HEK293T (cell line): ENCODE measurements around the gene KIF19.

Source experiments
- CTCF ChIA-PET: fragments of 350-600 bp; formaldehyde crosslinking; extraction: SDS; loops from one replicate; lab custom pipeline; 2021; ENCODE audit warnings: antibody characterized with exemption, inconsistent platforms; lab: Yijun Ruan, JAX
- POLR2A ChIA-PET: fragments of 350-600 bp; formaldehyde crosslinking; extraction: SDS; loops from one replicate; lab custom pipeline; 2020; ENCODE audit warnings: antibody characterized with exemption, inconsistent platforms; lab: Yijun Ruan, JAX
- DNase-seq: peaks from one replicate; pipeline ENCODE4 v3.0.0; 2012; ENCODE audit warnings: mixed read lengths; ENCODE audit errors: extremely low spot score
- ARNT ChIP-seq: fragments of 450-650 bp; IDR thresholded peaks from 2 replicates; pipeline ENCODE4 v1.6.1; 2017; ENCODE audit warnings: mild to moderate bottlenecking
- BHLHE40 ChIP-seq: fragments of 450-650 bp; IDR thresholded peaks from 2 replicates; pipeline ENCODE4 v1.6.1; 2016; ENCODE audit warnings: mild to moderate bottlenecking, moderate library complexity, borderline replicate concordance
- CTBP1 ChIP-seq: fragments of 450-650 bp; IDR thresholded peaks from 2 replicates; pipeline ENCODE4 v1.6.1; 2016; ENCODE audit warnings: borderline replicate concordance
- ELF4 ChIP-seq: fragments of 450-650 bp; IDR thresholded peaks from 2 replicates; pipeline ENCODE4 v1.6.1; 2017; ENCODE audit warnings: antibody characterized with exemption
- FOXA1 ChIP-seq: fragments of 450-650 bp; IDR thresholded peaks from 2 replicates; pipeline ENCODE4 v1.6.1; 2016; ENCODE audit warnings: mild to moderate bottlenecking
- FOXK2 ChIP-seq: fragments of 450-650 bp; IDR thresholded peaks from 2 replicates; pipeline ENCODE4 v1.6.1; 2016; ENCODE audit warnings: mild to moderate bottlenecking
- FOXM1 ChIP-seq: fragments of 450-650 bp; IDR thresholded peaks from 2 replicates; pipeline ENCODE4 v1.6.1; 2017; ENCODE audit warnings: mild to moderate bottlenecking, borderline replicate concordance
- HDGF ChIP-seq: fragments of 450-650 bp; IDR thresholded peaks from 2 replicates; pipeline ENCODE4 v1.6.1; 2017; ENCODE audit warnings: antibody characterized with exemption, borderline replicate concordance
- L3MBTL2 ChIP-seq: fragments of 450-650 bp; conservative IDR thresholded peaks from 2 replicates; pipeline ENCODE4 v1.6.1; 2016; ENCODE audit warnings: mild to moderate bottlenecking
- LEF1 ChIP-seq: fragments of 450-650 bp; IDR thresholded peaks from 2 replicates; pipeline ENCODE4 v1.6.1; 2017; ENCODE audit warnings: mild to moderate bottlenecking, borderline replicate concordance
- NFRKB ChIP-seq: fragments of 450-650 bp; IDR thresholded peaks from 2 replicates; pipeline ENCODE4 v1.6.1; 2016; ENCODE audit warnings: mild to moderate bottlenecking, moderate library complexity
- SP1 ChIP-seq: fragments of 450-650 bp; IDR thresholded peaks from 2 replicates; pipeline ENCODE4 v1.6.1; 2017
- SUZ12 ChIP-seq: fragments of 450-650 bp; IDR thresholded peaks from 2 replicates; pipeline ENCODE4 v1.6.1; 2016; ENCODE audit warnings: mild to moderate bottlenecking
- TARDBP ChIP-seq: fragments of 450-650 bp; IDR thresholded peaks from 2 replicates; pipeline ENCODE4 v1.6.1; 2016
- ZNF384 ChIP-seq: fragments of 450-650 bp; IDR thresholded peaks from 2 replicates; pipeline ENCODE4 v1.6.1; 2016
- TF ChIP-seq, protein P1 (sequence below): fragments of 450-650 bp; IDR thresholded peaks from 2 replicates; pipeline ENCODE4 v1.6.1; 2016

The KIF19 gene

DNA sequence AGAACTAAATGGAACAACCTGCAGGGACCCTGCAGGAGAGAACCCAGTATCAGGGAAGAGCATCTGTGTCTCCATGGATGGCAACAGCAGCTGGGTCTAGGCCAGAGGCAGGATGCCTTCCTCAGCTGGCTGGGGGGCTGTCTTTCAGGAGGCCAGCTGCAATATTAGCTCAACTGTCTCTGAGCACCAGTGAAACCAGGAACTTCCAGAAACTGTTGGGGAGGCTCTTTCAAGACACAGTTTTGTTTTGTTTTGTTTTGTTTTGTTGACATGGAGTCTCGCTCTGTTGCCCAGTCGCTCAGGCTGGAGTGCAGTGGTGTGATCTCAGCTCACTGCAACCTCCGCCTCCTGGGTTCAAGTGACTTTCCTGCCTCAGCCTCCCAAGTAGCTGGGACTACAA is 48.8 kb downstream of the KIF19 start:
- TF ChIP-seq SP1 (no peak), TARDBP (no peak), NFRKB (no peak), ARNT (no peak), HDGF (no peak)
- no peak for DNase-seq
- ChIA-PET CTCF (no interaction called here), POLR2A (no interaction called here)

DNA sequence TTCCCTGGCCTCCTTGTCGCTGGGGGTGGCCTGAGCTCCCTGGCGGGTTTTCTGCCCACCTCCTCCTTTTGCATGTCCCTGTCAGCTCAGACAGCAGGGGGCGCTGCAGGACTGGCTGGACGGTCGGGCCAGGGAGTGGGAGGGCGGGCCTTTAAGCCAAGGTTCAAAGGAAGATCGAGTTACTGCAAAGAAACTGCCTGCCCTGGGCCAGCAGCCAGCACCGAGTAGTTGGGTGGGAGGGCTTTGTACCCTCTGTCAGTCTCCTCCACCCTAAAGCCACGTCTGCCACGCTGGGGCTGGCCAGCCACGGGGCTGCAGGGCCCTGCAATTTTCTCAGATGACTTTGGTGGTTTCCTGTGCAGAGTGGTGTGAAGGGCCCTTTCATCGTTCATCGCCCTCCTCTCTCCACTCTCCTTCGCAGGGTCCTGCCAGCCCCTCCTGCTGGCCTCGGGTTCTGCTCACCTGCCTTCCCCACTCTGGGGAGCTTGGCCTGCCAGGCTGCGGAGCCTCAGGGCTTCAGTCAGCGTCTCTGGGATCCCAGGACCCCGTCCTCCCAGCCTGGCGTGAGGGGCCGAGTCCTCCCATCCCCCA is 53.6 kb downstream of the KIF19 start:
- peak; percentile 94 for DNase-seq
- ChIA-PET POLR2A (interaction anchor here (0.8 to 1.1 kb wide), 4 partner anchors 9 to 76 kb away, joined by 3 to 6 read pairs (median 4); no protein-coding TSS in a partner anchor), CTCF (interaction anchor here (0.5 to 5.3 kb wide), 23 partner anchors 9 to 224 kb away, joined by 3 to 32 read pairs (median 4); partner anchors contain the start of gene GPR142)
- TF ChIP-seq BHLHE40 = no peak
- TF ChIP-seq, protein P1, sequence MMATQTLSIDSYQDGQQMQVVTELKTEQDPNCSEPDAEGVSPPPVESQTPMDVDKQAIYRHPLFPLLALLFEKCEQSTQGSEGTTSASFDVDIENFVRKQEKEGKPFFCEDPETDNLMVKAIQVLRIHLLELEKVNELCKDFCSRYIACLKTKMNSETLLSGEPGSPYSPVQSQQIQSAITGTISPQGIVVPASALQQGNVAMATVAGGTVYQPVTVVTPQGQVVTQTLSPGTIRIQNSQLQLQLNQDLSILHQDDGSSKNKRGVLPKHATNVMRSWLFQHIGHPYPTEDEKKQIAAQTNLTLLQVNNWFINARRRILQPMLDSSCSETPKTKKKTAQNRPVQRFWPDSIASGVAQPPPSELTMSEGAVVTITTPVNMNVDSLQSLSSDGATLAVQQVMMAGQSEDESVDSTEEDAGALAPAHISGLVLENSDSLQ = no peak
- no peak for TF ChIP-seq ZNF384
- TF ChIP-seq FOXA1 = no peak
- TF ChIP-seq SUZ12 = no peak

DNA sequence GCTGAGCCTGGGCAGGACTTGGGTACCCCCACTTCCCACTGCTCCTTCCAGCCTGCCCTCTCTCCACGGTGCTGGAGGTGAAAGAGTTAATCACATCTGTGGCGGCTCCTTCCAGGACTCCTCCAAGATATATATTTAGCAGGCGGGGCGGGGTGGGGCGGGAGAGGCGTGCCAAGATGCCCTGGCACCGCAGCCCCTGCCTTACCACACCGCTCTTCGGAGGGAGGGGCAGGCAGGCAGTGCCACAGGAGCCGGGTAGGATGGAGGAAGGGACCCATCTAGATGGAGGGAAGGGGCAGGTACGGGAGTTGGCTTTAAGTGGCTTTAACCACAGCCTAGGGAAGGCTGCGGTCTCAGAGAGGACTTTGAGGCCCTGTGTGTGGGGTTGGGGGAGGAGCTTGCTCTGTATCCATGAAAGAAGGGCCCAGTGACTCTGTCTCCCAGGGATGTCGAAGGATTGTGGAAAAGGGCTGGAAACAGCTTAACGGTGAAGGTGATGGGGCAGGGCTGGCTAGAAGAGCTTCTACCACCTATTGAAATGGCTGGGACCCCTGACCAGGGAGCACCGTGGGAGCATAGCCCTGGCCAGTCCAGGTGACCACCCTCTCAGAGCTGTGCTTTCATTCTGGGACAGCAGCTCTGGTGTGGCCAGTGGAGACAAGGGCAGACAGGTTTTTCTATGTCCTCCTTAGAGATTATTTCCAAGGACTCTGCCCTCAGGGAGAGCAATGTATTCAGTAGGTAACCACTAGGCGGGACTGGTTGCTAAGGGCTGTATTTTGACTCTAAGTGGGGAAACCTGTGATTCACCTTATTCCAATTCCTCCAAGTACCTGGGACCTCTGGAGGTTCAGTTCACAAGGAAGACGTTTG is 54.3 kb downstream of the KIF19 start:
- no peak for DNase-seq
- TF ChIP-seq HDGF (no peak), FOXK2 (no peak), FOXM1 (no peak), LEF1 (no peak), ZNF384 (no peak), FOXA1 (no peak), BHLHE40 (no peak), SUZ12 (no peak), ARNT (no peak), CTBP1 (no peak), NFRKB (no peak), L3MBTL2 (no peak), TARDBP (no peak)
- ChIA-PET CTCF (interaction anchor here (1.6 to 5.3 kb wide), 3 partner anchors 12 to 114 kb away, joined by 4 to 32 read pairs (median 12); partner anchors contain the start of gene GPR142), POLR2A (no interaction called here)

DNA sequence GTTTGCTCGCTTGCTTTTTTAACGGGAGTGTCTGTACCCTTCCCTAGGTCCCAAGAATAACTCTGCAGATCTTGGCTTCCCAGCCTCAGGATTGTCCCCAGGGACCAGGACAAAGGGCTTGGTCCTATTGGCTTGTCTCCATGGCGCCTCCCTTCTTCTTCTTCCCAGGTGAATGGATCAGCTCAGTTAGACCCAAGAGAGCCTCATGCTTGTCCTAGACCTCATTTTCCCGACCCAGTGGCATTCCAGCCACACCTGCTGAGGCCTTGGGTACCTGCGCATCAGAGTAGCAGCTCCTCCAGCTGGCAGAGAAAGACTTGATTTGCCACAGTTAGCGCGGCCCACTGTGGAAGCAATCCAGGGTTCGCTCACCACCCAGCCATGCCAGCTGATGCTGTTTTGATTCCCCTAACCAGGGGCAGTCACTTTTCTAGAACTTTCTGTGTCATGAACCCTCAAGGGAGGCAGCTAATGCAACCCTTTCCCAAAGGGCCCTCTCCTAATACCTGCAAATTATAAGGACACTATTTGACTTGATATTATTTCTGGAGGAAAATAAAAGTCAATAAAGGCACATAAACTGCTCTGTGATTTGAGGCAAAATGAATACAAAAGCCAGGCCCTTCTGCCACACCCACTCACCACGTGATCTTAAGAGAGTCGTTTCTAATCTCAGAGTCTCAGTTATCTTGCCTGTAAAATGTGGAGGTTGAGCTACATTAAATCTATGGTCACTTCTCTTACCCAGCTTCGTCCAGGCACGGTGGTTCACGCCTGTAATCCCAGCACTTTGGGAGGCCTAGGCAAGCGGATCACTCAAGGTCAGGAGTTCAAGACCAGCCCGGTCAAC is 55.2 kb downstream of the KIF19 start:
- CTCF ChIA-PET = interaction anchor here (5.3 kb wide), 1 partner anchor 13 kb away, joined by 32 read pairs; the partner anchor contains the start of gene GPR142
- TF ChIP-seq NFRKB (no peak), FOXM1 (no peak), ZNF384 (no peak), FOXK2 (no peak), LEF1 (no peak)
- POLR2A ChIA-PET = no interaction called here
- no peak for DNase-seq

DNA sequence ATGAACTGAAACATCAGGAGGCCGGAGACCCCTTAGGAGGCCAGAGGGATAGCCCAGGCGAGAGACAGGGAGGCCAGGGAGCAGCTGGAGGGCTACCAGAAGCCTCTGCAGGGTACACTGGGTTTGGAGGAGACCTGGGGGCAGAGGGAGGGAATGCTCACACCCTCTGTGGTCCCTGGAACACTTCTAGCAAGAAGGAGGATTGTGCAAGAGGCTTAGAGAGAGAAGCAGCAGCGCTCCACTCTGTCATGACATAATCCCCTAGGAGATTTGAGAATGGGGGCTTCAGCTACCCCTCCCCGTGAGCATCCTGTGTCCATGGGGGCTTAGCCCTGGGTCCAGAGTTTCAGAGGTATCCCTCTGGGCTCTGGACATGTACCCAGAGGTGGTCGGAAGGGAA is 57.1 kb downstream of the KIF19 start:
- ChIA-PET CTCF (no interaction called here), POLR2A (no interaction called here)
- TF ChIP-seq FOXM1 (no peak), FOXK2 (no peak), SP1 (no peak), FOXA1 (no peak), HDGF (no peak), ELF4 (no peak), NFRKB (no peak), LEF1 (no peak), ZNF384 (no peak), SUZ12 (no peak), CTBP1 (no peak), TARDBP (no peak), ARNT (no peak), BHLHE40 (no peak), L3MBTL2 (no peak)
- TF ChIP-seq, protein P1 = no peak
- DNase-seq = no peak

DNA sequence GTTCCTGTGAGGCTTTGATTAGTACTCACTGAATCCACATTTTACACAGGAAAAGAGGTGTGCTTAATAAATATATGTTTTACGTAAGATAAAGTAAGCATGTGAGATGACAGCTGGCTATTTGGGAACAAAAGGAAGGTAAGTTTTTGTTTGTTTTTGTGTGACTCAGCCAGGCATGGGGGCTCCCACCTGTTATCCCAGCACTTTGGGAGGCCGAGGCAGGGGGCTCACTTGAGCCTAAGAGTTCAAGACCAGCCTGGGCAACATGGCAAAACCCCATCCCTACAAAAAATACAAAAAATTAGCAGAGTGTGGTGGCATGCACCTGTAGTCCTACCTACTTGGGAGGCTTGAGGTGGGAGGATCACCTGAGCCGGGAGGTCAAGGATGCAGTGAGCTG is 59.2 kb downstream of the KIF19 start:
- no peak for DNase-seq
- CTCF ChIA-PET = interaction anchor here (1.0 kb wide), 1 partner anchor 72 kb away, joined by 3 read pairs; no protein-coding TSS in a partner anchor
- POLR2A ChIA-PET = no interaction called here
- TF ChIP-seq L3MBTL2 = no peak
- no peak for TF ChIP-seq TARDBP
- no peak for TF ChIP-seq FOXM1
- no peak for TF ChIP-seq CTBP1
- TF ChIP-seq ARNT = no peak
- no peak for TF ChIP-seq LEF1
- no peak for TF ChIP-seq HDGF
- TF ChIP-seq NFRKB = no peak
- no peak for TF ChIP-seq FOXA1
- no peak for TF ChIP-seq ELF4
- no peak for TF ChIP-seq ZNF384
- no peak for TF ChIP-seq FOXK2
- TF ChIP-seq SUZ12 = no peak
- TF ChIP-seq SP1 = no peak
- no peak for TF ChIP-seq BHLHE40
- TF ChIP-seq, protein P1 = no peak
